BLaER1 (cell line): ENCODE measurements around the gene SHCBP1.
A peak's percentile ranks its signal among the peaks of the same experiment; 100 is the strongest.

ENCODE experiments used
- H3K27ac ChIP-seq: shearing (Covaris generic); formaldehyde crosslinking; 2 replicates; pipeline ENCODE4 v1.8.1; 2022
- H3K27me3 ChIP-seq: shearing (Covaris generic); formaldehyde crosslinking; 2 replicates; pipeline ENCODE4 v1.8.1; 2022
- H3K36me3 ChIP-seq: shearing (Covaris generic); formaldehyde crosslinking; 2 replicates; pipeline ENCODE4 v1.8.1; 2022
- H3K4me1 ChIP-seq: shearing (Covaris generic); formaldehyde crosslinking; 2 replicates; pipeline ENCODE4 v1.8.1; 2022
- H3K4me2 ChIP-seq: shearing (Covaris generic); formaldehyde crosslinking; 2 replicates; pipeline ENCODE4 v1.8.1; 2022
- H3K4me3 ChIP-seq: shearing (Covaris generic); formaldehyde crosslinking; 2 replicates; pipeline ENCODE4 v1.8.1; 2022
- H3K9ac ChIP-seq: shearing (Covaris generic); formaldehyde crosslinking; 2 replicates; pipeline ENCODE4 v1.8.1; 2022
- H3K9me3 ChIP-seq: shearing (Covaris generic); formaldehyde crosslinking; 2 replicates; pipeline ENCODE4 v1.8.1; 2022
- H4K20me1 ChIP-seq: shearing (Covaris generic); formaldehyde crosslinking; 2 replicates; pipeline ENCODE4 v1.8.1; 2022
- Cebpa-rat ChIP-seq: shearing (Covaris generic); IDR thresholded peaks from 2 replicates; pipeline ENCODE4 v1.8.1; 2022

The SHCBP1 gene, protein sequence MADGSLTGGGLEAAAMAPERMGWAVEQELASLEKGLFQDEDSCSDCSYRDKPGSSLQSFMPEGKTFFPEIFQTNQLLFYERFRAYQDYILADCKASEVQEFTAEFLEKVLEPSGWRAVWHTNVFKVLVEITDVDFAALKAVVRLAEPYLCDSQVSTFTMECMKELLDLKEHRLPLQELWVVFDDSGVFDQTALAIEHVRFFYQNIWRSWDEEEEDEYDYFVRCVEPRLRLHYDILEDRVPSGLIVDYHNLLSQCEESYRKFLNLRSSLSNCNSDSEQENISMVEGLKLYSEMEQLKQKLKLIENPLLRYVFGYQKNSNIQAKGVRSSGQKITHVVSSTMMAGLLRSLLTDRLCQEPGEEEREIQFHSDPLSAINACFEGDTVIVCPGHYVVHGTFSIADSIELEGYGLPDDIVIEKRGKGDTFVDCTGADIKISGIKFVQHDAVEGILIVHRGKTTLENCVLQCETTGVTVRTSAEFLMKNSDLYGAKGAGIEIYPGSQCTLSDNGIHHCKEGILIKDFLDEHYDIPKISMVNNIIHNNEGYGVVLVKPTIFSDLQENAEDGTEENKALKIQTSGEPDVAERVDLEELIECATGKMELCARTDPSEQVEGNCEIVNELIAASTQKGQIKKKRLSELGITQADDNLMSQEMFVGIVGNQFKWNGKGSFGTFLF

DNA sequence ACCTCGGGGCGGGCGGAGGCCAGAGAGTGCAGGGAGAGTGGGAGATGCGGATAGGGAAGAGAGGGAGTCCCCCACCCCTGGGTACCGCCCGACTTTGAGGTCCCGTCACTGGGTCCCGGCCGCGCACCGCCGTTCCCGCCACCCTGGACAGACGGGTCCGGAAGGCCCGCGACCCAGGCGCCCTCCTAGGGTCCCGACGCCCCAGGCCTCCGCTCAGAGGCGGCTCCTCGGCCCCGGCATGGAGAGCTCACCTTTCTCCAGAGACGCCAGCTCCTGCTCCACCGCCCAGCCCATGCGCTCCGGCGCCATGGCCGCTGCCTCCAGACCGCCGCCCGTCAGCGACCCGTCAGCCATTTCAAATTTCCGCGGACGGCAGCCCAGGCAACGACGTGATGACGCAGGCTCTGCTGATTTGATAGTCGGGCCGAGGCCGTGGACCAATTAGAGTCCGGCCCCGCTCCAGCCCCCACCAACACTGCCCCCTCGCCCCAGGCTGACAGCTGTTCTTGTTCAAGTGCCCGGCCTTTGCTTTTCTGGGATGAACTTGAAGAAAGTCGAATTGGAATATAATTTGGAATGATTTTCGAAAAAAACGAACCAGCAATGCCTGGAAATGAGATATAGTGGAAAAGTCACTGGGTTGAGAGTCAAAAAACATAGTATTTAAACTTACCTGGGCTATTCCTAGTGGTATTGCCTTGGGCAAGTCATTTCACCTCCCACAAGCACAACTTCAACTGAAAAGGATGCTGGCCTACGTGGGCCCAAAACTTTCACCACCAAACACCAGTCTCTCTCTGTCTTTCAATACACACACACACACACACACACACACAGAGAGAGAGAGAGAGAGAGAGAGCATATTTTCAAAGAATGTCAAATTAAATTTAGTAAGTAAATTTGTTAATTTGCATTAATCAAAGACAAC, at the start of gene SHCBP1:
Gene SHCBP1 (minus strand): TSS at position 374 of the 928 bp plus-strand sequence. CDS start 20 bp downstream, at position 354.
- H3K36me3 ChIP-seq: peaks cover 30% of the 10 kb centered on the region
- H3K27ac ChIP-seq: peak within 1 kb of the TSS; percentile 88
- H3K4me1 ChIP-seq: peaks cover 30% of the 10 kb centered on the region
- H3K27me3 ChIP-seq: no peaks in the 10 kb centered on the region
- peak within 1 kb of the TSS; percentile 87 for H3K4me2 ChIP-seq
- H3K9me3 ChIP-seq: no peaks in the 10 kb centered on the region
- H3K4me3 ChIP-seq: peak within 1 kb of the TSS; percentile 86
- no peak for TF ChIP-seq Cebpa-rat
- H4K20me1 ChIP-seq: no peaks in the 10 kb centered on the region
- H3K9ac ChIP-seq: peak within 1 kb of the TSS; percentile 89

DNA sequence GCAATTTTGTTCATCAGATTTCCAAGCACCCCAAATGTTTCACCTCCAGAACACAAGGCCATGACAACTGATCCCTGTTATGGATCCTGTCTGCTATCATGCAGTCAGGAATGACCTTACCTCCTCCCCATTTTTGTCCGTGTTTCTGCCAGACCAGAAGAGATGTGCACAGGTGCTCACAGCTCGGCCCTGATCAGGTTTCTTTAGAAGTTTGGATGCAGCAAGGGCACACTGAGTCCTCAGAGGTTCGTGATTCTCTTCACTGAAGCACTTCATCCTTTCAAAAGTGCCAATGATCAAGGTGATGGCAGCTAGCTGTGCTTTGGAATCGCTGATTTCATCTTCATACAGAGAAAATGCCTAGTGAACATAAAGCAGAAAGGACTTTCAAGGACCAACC, 40.9 kb upstream of the SHCBP1 start:
- Histone ChIP-seq H4K20me1 (no peaks in the 10 kb centered on the region), H3K4me2 (no peak overlapping the region), H3K9me3 (no peaks in the 10 kb centered on the region), H3K27me3 (no peaks in the 10 kb centered on the region), H3K4me3 (no peak overlapping the region), H3K27ac (no peak overlapping the region), H3K4me1 (peaks cover 8% of the 10 kb centered on the region), H3K9ac (no peak overlapping the region), H3K36me3 (peaks cover 99% of the 10 kb centered on the region)
- no peak for TF ChIP-seq Cebpa-rat

DNA sequence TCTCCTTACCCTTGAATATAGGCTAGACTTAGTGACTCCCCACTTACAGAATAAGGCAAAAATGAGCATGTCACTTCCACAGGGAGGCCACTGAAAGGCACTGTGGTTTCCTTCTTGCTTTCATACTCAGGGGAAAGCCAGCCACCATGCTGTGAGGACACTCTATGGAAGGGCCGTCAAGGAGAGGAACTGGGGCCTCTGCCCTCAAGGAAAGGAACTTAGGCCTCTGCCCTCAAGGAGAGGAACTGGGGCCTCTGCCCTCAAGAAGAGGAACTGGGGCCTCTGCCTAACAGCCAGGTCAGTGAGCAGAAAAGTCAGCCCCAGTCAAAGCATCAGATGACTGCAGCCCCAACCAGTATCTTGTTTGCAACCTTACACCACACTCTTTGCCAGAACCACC, 37.7 kb upstream of the SHCBP1 start:
- TF ChIP-seq Cebpa-rat: no peak
- Histone ChIP-seq H3K9me3 (peaks cover 10% of the 10 kb centered on the region), H3K4me3 (no peak overlapping the region), H3K36me3 (peaks cover 99% of the 10 kb centered on the region), H3K9ac (no peak overlapping the region), H3K4me2 (peak overlapping the region; percentile 40), H4K20me1 (no peaks in the 10 kb centered on the region), H3K4me1 (peaks cover 8% of the 10 kb centered on the region), H3K27ac (no peak overlapping the region), H3K27me3 (no peaks in the 10 kb centered on the region)

DNA sequence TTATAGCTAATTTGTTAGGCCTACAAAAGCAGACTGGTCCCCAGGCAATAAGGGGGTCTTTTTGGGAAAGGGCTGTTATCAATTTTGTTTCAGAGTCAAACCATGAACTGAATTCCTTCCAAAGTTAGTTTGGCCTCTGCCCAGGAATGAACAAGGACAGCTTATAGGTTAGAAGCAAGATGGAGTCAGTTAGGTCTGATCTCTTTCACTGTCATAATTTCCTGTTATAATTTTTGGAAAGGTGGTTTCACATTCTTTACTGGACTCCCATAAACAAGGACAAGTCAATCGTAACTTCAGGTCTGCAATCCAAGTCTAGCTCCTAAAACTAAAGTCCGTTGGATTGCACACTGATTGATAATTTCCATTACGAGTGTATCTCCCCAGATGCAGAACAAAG, 30.1 kb upstream of the SHCBP1 start:
- H3K4me1 ChIP-seq: no peaks in the 10 kb centered on the region
- H3K4me2 ChIP-seq: no peak overlapping the region
- H3K27me3 ChIP-seq: no peaks in the 10 kb centered on the region
- no peak overlapping the region for H3K4me3 ChIP-seq
- TF ChIP-seq Cebpa-rat: no peak
- peaks cover 23% of the 10 kb centered on the region for H3K36me3 ChIP-seq
- no peaks in the 10 kb centered on the region for H4K20me1 ChIP-seq
- H3K27ac ChIP-seq: no peak overlapping the region
- H3K9me3 ChIP-seq: peaks cover 11% of the 10 kb centered on the region
- H3K9ac ChIP-seq: no peak overlapping the region

DNA sequence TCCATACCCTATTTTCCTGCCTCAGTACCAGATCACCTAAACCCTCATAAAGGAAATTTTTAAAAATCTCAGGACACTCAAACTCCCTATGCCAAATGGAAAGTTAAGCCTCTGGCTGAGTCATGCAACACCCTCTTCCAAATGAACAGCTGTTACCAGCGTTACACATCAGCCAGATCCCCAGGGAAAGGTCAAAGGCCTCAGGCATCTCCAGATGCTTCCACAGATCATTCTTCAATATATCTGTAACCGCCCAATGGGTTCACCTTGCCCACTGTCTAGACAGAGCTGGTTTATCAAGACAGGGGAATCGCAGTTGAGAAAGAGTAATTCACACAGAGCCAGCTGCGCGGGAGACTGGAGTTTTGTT, 29.1 kb upstream of the SHCBP1 start:
- no peaks in the 10 kb centered on the region for H3K27me3 ChIP-seq
- no peak overlapping the region for H3K27ac ChIP-seq
- H3K4me2 ChIP-seq: no peak overlapping the region
- H3K9ac ChIP-seq: no peak overlapping the region
- no peaks in the 10 kb centered on the region for H3K4me1 ChIP-seq
- peaks cover 13% of the 10 kb centered on the region for H3K36me3 ChIP-seq
- H3K4me3 ChIP-seq: no peak overlapping the region
- no peaks in the 10 kb centered on the region for H4K20me1 ChIP-seq
- H3K9me3 ChIP-seq: peaks cover 15% of the 10 kb centered on the region
- no peak for TF ChIP-seq Cebpa-rat

DNA sequence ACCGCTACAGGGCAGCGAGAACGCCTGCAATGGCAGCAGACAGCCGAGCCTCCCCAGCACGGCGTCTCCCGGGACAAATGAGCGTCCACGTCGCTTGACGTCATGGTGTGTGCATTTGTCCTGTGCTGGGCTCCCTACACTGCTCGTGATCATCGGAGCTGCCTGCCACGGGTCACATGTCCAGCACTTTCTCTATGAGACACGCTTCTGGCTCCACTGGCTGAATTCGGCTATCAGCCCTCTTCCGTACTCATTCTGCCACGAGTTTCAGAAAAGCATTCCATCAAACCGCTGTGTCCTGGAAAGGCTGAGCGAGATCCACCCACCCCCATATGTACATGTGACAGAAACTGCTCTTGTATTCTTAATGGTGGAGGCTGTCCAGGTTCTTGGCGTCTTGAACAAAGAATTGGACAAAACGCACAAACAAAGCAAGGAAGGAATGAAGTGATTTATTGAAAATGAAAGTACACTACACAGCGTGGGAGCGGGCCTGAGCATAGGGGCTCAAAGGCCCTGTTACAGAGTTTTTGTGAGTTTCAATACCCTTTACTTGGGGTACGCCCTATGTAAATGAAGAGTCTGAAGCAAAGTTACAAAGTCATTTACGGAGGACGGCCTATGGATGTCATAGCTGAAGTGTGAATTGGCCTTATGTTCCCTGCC, 28.5 kb upstream of the SHCBP1 start:
- H3K27ac ChIP-seq: no peak overlapping the region
- no peaks in the 10 kb centered on the region for H3K27me3 ChIP-seq
- H3K9me3 ChIP-seq: peaks cover 16% of the 10 kb centered on the region
- no peak for TF ChIP-seq Cebpa-rat
- H3K4me2 ChIP-seq: no peak overlapping the region
- no peak overlapping the region for H3K4me3 ChIP-seq
- H3K36me3 ChIP-seq: peaks cover 8% of the 10 kb centered on the region
- H4K20me1 ChIP-seq: no peaks in the 10 kb centered on the region
- H3K4me1 ChIP-seq: no peaks in the 10 kb centered on the region
- no peak overlapping the region for H3K9ac ChIP-seq

DNA sequence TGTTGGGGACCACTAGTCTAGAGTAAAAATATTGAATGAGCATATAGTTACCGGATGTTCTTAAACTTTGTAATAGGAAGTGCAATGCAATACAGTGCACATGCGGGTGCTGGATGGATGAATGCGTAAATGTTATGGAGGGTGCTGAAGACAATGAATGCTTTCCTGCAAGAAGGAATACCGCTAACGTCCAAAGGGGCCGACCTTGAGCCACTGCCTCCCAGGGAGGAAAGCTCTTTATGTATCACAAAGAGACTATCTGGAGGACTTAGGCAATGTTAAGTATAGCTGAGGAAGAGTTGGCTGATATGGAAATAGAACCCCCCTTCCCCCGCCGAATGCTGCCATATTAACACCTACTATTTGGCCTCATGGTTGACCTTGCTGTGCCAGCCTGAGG, 27.5 kb upstream of the SHCBP1 start:
- no peak for TF ChIP-seq Cebpa-rat

DNA sequence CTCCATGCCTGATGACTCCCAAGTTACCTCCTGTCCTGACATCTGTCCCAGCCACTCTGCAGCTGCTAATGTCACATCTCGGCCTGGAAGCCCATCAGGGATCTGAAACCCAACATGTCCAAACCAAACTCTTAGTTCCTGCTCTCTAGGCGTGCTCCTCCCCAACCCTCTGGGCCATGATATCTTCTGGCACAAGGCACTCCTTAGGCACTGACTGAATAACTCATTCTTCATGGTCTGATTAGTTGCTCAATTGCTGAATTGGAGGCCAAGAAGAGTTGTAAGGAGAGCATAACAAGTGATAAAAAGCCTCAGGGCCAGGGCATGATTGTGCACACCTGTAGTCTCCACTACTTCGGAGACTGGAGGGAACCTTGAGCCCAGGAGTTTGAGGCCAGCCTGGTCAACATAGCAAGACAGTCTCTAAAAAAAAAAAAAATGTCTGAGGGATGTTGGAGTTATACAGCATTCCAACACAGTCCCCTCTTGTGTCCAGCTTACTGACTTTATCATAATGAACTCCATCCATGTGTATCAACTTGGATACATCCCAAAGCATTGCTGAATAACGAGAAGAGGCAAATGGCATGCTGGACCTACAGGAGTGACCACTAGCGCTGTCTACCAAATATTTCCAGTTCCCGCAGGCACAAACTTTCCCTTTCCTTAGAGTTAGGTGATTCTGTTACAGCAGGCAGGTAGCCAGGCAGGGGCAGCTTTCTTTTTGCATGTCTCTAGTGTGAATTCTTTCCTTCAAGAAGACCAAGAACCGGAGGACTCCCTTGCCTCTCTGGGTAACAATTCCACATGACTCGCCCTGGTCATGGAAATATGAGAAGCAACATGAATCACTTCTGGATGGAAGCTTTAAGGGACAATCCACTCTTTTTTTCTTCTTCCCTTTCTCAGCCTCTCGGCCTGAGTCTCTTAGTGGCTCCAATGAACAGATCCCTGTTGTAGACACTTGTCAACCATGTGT, 18.1 kb upstream of the SHCBP1 start:
- Histone ChIP-seq H3K4me2 (no peak overlapping the region), H4K20me1 (no peaks in the 10 kb centered on the region), H3K9ac (no peak overlapping the region), H3K9me3 (no peaks in the 10 kb centered on the region), H3K27me3 (no peaks in the 10 kb centered on the region), H3K4me3 (no peak overlapping the region), H3K36me3 (0 out of 2 replicates have a peak, but pooled peaks cover 4% of the 10 kb centered on the region), H3K4me1 (peaks cover 5% of the 10 kb centered on the region; the same call in 1 of the 2 replicates), H3K27ac (no peak overlapping the region)
- no peak for TF ChIP-seq Cebpa-rat

More for the DNA sequence above, 27.5 kb upstream of the SHCBP1 start:
- Histone ChIP-seq H3K4me3 (no peak overlapping the region), H3K9ac (no peak overlapping the region), H3K36me3 (no peaks in the 10 kb centered on the region), H3K4me1 (no peaks in the 10 kb centered on the region), H3K27ac (no peak overlapping the region), H3K27me3 (no peaks in the 10 kb centered on the region), H3K9me3 (peaks cover 10% of the 10 kb centered on the region; the same call in 1 of the 2 replicates), H4K20me1 (no peaks in the 10 kb centered on the region), H3K4me2 (no peak overlapping the region)
